NB4 (cell line): ENCODE measurements around the gene DNAH1.
A peak's percentile ranks its signal among the peaks of the same experiment; 100 is the strongest.

Experiments used
- DNase-seq: peaks from one replicate; pipeline ENCODE4 v3.0.0; 2010; ENCODE audit warnings: low read depth
- H3K4me3 ChIP-seq: one replicate; pipeline ENCODE4 v1.5.1; 2011; ENCODE audit warnings: mild to moderate bottlenecking, low read depth, low read length, moderate library complexity
- CTCF ChIP-seq: IDR thresholded peaks from one replicate; pipeline ENCODE4 v1.5.1; 2012; ENCODE audit warnings: low read depth, low read length
- MAX ChIP-seq: IDR thresholded peaks from 2 replicates; pipeline ENCODE4 v1.6.1; 2011; ENCODE audit warnings: low read depth, low read length
- MYC ChIP-seq: IDR thresholded peaks from 2 replicates; pipeline ENCODE4 v1.6.1; 2011; ENCODE audit warnings: low read depth, low read length
- POLR2A ChIP-seq: IDR thresholded peaks from 2 replicates; pipeline ENCODE4 v1.6.1; 2011; ENCODE audit warnings: mild to moderate bottlenecking; ENCODE audit not compliant: insufficient read length; ENCODE audit errors: extremely low read depth

DNAH1 gene

GRCh38 chr3:52420388-52420787, 104.3 kb downstream of the DNAH1 start:
- H3K4me3 ChIP-seq, result no peak overlapping the region
- DNase-seq, result no peak
- TF ChIP-seq MAX, result no peak

DNA sequence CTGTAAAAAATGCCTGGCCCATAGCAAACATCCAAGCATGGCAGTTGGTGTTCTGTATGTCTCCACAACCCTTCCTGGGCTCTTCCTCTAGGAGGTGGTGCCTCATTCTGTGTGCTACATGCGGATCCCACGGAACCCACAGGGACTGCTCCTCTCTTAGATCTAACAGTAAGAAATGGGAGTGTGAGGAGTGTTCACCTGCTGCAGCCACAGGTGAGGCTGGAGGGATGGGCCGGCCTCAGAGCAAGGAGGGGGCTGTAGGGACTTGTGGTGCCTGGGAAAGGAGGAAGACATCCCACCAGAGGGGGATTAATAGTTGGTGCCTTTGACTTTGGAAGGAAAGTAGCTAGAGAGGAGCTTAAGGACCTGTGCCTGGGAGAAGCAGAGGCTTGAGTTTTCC, 106.5 kb downstream of the DNAH1 start:
- no peak overlapping the region for H3K4me3 ChIP-seq
- no peak for TF ChIP-seq MAX
- no peak for TF ChIP-seq POLR2A
- TF ChIP-seq MYC, result no peak
- TF ChIP-seq CTCF, result no peak
- DNase-seq, result no peak

- TF ChIP-seq MAX, result no peak
- no peak for TF ChIP-seq MYC
- TF ChIP-seq CTCF, result no peak
- no peak for TF ChIP-seq POLR2A
- no peak for DNase-seq
- no peak overlapping the region for H3K4me3 ChIP-seq
These were observed 107.1 kb downstream of the DNAH1 start for GRCh38 chr3:52423173-52423572.

DNA sequence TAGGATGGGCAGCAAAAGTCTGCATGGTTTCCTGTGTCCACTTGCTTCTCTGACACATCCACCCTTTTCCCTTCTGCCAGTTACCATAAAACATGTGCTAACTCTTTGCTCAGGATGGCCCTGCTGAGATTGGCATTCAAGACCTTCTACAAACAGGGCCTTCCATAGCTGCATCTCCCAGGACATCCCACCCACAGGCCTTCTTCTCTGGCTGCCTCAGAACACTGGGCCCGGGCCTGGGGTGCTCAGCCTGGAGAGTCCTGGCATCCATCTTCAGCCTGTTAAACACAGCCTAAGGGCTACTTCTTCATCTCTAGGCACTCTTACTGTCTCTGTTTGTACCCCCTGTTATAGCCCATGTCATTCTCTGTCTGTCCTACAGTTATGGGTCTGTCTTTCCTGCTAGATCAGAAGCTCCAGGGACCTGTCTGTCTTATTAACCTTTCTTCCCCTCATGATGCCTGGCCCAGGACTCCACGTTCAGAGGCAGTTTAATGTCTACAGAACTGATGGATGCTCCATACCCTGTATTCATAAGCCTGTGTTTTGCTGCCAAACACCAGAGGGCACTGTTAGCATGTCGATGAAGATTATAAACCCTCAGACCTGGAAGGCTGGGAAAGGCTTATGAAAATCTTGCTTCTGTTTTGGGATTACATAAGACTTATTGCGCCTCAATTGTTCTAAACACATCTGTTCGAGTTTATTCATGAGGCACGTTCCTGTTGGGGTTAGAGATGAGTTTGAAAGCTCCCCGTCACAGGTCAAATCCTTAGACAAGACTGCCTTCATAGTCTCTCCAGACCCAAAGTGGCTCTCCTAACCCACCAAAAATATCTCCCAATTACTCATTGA, 112.3 kb downstream of the DNAH1 start:
- DNase-seq, result peak; percentile 82
- no peak overlapping the region for H3K4me3 ChIP-seq
- peak; percentile 72 for TF ChIP-seq CTCF
- no peak for TF ChIP-seq POLR2A

- TF ChIP-seq POLR2A (no peak), CTCF (no peak), MYC (no peak), MAX (no peak)
- DNase-seq, result no peak
These were observed 112.9 kb downstream of the DNAH1 start for GRCh38 chr3:52429031-52429430.

GRCh38 chr3:52429779-52430415, 113.8 kb downstream of the DNAH1 start:
- no peak for TF ChIP-seq CTCF
- TF ChIP-seq POLR2A, result no peak
- no peak for TF ChIP-seq MYC
- TF ChIP-seq MAX, result no peak
- no peak overlapping the region for H3K4me3 ChIP-seq
- DNase-seq, result no peak

More at GRCh38 chr3:52429031-52429430, 112.9 kb downstream of the DNAH1 start:
- H3K4me3 ChIP-seq, result no peak overlapping the region
